Measurements from ENCODE around the gene PAK6. TPM values are rescaled to one million over a fixed set of nuclear protein-coding genes. Genes with fewer than 3 reads are reported as not detected.

Gene PAK6
- total and polyA plus RNA-seq, 4 donors, result 0.05 to 0.17 (median 0.10) TPM

DNA sequence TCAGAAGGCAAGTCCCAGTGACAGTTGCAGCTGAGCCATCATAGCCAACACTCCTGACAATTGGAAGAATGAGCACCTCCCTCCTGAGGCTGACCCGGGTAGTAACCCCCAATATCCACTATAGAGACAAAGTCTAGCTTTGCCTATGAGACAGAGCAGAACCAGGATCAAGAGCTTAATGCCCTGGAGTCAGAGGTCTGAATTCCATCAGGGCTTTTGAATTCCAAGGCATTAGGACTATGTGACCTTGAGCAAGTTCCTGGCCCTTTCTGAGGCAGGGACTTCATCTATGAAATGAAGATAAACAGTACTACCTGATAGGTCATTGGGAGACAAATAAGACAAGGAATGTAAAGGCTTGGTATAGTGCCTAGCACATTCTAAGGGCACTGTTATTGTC, 81.5 kb downstream of the PAK6 start:
- 100% methylated on average over 1 of the region's 1 CpG for WGBS
- H3K36me3 ChIP-seq (ENCODE audit: control insufficient read depth in 4 of 4, insufficient read depth in 3 of 4, low read depth in 1 of 4, low read length in 3 of 4), result no peaks in the 10 kb centered on the region
- DNase-seq (ENCODE audit: low spot score), result no peak
- no peaks in the 10 kb centered on the region for H3K27me3 ChIP-seq (ENCODE audit: control insufficient read depth in 4 of 4, insufficient read depth in 4 of 4, low read length in 3 of 4)
- H3K9ac ChIP-seq (ENCODE audit: low read depth in 1 of 2, low read length in 2 of 2), result no peak overlapping the region
- H3K4me3 ChIP-seq (ENCODE audit: low read depth in 1 of 3, low read length in 3 of 3), result no peak overlapping the region
- H3K4me1 ChIP-seq (ENCODE audit: control insufficient read depth in 4 of 4, insufficient read depth in 4 of 4, low read length in 3 of 4), result peaks cover 0 to 11% (median 6%) of the 10 kb centered on the region in 4 donors
- H3K9me3 ChIP-seq (ENCODE audit: control insufficient read depth in 4 of 4, low read length in 3 of 4), result no peaks in the 10 kb centered on the region
- no peak overlapping the region for H3K27ac ChIP-seq (ENCODE audit: low read depth in 1 of 2, low read length in 2 of 2)
- TF ChIP-seq GABPA (IDR thresholded peaks at IDR 0.05 in 1 of 2, conservative IDR thresholded peaks at IDR 0.05 in 1 of 2) (no peak), FOXA1 (IDR thresholded peaks at IDR 0.05) (no peak), TAF1 (conservative IDR thresholded peaks at IDR 0.05) (no peak), YY1 (IDR thresholded peaks at IDR 0.05) (no peak), JUND (IDR thresholded peaks at IDR 0.05) (no peak), SP1 (IDR thresholded peaks at IDR 0.05) (no peak), RXRA (IDR thresholded peaks at IDR 0.05) (no peak)
- TF ChIP-seq, protein P1, sequence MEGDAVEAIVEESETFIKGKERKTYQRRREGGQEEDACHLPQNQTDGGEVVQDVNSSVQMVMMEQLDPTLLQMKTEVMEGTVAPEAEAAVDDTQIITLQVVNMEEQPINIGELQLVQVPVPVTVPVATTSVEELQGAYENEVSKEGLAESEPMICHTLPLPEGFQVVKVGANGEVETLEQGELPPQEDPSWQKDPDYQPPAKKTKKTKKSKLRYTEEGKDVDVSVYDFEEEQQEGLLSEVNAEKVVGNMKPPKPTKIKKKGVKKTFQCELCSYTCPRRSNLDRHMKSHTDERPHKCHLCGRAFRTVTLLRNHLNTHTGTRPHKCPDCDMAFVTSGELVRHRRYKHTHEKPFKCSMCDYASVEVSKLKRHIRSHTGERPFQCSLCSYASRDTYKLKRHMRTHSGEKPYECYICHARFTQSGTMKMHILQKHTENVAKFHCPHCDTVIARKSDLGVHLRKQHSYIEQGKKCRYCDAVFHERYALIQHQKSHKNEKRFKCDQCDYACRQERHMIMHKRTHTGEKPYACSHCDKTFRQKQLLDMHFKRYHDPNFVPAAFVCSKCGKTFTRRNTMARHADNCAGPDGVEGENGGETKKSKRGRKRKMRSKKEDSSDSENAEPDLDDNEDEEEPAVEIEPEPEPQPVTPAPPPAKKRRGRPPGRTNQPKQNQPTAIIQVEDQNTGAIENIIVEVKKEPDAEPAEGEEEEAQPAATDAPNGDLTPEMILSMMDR (IDR thresholded peaks at IDR 0.05; ENCODE audit: low read depth, low read length, missing input control), result no peak
- TF ChIP-seq, protein P2, sequence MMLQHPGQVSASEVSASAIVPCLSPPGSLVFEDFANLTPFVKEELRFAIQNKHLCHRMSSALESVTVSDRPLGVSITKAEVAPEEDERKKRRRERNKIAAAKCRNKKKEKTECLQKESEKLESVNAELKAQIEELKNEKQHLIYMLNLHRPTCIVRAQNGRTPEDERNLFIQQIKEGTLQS (IDR thresholded peaks at IDR 0.05), result no peak
- TF ChIP-seq, protein P3, sequence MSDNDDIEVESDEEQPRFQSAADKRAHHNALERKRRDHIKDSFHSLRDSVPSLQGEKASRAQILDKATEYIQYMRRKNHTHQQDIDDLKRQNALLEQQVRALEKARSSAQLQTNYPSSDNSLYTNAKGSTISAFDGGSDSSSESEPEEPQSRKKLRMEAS (IDR thresholded peaks at IDR 0.05), result no peak
- TF ChIP-seq, protein P4, sequence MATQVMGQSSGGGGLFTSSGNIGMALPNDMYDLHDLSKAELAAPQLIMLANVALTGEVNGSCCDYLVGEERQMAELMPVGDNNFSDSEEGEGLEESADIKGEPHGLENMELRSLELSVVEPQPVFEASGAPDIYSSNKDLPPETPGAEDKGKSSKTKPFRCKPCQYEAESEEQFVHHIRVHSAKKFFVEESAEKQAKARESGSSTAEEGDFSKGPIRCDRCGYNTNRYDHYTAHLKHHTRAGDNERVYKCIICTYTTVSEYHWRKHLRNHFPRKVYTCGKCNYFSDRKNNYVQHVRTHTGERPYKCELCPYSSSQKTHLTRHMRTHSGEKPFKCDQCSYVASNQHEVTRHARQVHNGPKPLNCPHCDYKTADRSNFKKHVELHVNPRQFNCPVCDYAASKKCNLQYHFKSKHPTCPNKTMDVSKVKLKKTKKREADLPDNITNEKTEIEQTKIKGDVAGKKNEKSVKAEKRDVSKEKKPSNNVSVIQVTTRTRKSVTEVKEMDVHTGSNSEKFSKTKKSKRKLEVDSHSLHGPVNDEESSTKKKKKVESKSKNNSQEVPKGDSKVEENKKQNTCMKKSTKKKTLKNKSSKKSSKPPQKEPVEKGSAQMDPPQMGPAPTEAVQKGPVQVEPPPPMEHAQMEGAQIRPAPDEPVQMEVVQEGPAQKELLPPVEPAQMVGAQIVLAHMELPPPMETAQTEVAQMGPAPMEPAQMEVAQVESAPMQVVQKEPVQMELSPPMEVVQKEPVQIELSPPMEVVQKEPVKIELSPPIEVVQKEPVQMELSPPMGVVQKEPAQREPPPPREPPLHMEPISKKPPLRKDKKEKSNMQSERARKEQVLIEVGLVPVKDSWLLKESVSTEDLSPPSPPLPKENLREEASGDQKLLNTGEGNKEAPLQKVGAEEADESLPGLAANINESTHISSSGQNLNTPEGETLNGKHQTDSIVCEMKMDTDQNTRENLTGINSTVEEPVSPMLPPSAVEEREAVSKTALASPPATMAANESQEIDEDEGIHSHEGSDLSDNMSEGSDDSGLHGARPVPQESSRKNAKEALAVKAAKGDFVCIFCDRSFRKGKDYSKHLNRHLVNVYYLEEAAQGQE (IDR thresholded peaks at IDR 0.05), result no peak

DNA sequence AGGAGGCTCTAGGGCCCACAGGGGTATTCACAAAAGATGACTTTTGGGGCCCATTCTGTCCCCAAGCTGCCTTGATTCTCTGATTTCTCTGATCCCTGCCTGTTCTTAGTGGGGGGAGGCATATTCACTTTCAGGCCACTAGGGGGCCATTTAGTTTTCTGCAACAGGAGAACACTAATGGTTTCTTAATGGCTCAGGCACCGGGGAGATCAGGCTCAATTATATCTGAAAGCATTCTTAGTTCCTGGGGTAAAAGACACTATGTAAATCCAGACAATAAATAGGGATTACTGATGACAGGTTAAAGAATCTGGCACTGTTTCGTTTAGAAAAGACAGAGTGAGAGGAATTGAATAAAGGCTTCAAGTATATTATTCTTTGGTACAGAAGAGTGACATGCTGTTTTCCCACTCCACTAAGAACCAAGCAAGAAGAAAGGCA, 82.1 kb downstream of the PAK6 start:
- no peak for DNase-seq (ENCODE audit: low spot score)
- peaks cover 0 to under 1% (median 0%) of the 10 kb centered on the region in 4 donors for H3K36me3 ChIP-seq (ENCODE audit: control insufficient read depth in 4 of 4, insufficient read depth in 3 of 4, low read depth in 1 of 4, low read length in 3 of 4)
- no peak overlapping the region for H3K27ac ChIP-seq (ENCODE audit: low read depth in 1 of 2, low read length in 2 of 2)
- no peak overlapping the region for H3K4me3 ChIP-seq (ENCODE audit: low read depth in 1 of 3, low read length in 3 of 3)
- H3K27me3 ChIP-seq (ENCODE audit: control insufficient read depth in 4 of 4, insufficient read depth in 4 of 4, low read length in 3 of 4), result no peaks in the 10 kb centered on the region
- H3K9ac ChIP-seq (ENCODE audit: low read depth in 1 of 2, low read length in 2 of 2), result no peak overlapping the region
- 0% methylated on average over 2 of the region's 2 CpGs for WGBS
- peak; percentile 84 to 85 for TF ChIP-seq RAD21 (IDR thresholded peaks at IDR 0.05)
- TF ChIP-seq JUND (IDR thresholded peaks at IDR 0.05), result no peak
- TF ChIP-seq YY1 (IDR thresholded peaks at IDR 0.05), result peak; percentile 49
- TF ChIP-seq, protein P4 (IDR thresholded peaks at IDR 0.05), result no peak
- TF ChIP-seq, protein P1 (IDR thresholded peaks at IDR 0.05; ENCODE audit: low read depth, low read length, missing input control), result peak; percentile 94
- no peaks in the 10 kb centered on the region for H3K9me3 ChIP-seq (ENCODE audit: control insufficient read depth in 4 of 4, low read length in 3 of 4)
- H3K4me1 ChIP-seq (ENCODE audit: control insufficient read depth in 4 of 4, insufficient read depth in 4 of 4, low read length in 3 of 4), result peaks cover 0 to 11% (median 6%) of the 10 kb centered on the region in 4 donors

Data from liver (tissue), 9 donors.